HCT116 (cell line): ENCODE results near the gene SOHLH2. TPM values are rescaled to one million over a fixed set of nuclear protein-coding genes. Genes with fewer than 3 reads are reported as not detected.

Experiments used
- ATAC-seq: fragments of 200-7000 bp; cut with Tn5 transposase; 2 replicates; pipeline ENCODE4 v1.9.1; 2020; ENCODE audit warnings: mild to moderate bottlenecking, moderate library complexity
- BruUV-seq: library from RNA; stranded (reverse); fragments of 400-500 nt; replicated peaks from 2 replicates; lab custom pipeline; 2021; lab: Mats Ljungman, UMichigan
- CTCF ChIA-PET: fragments of 300-600 bp; sonication (Branson Sonifier 250); formaldehyde crosslinking; loops from one replicate; lab custom pipeline; 2021; ENCODE audit warnings: antibody characterized with exemption; lab: Charles Lee
- POLR2A ChIA-PET: fragments of 300-600, 350-600 bp; sonication (Branson Sonifier 250); formaldehyde crosslinking; loops from one replicate; lab custom pipeline; 2021; ENCODE audit warnings: antibody characterized with exemption; lab: Charles Lee
- RAD21 ChIA-PET, 2 experiments: fragments of 300-600 bp; sonication (Branson Sonifier 250); formaldehyde crosslinking; loops; one replicate each; lab custom pipeline; 2023; ENCODE audit warnings: low total read pairs in 2 of 2; ENCODE audit not compliant: uncharacterized antibody in 2 of 2, unreplicated experiment in 2 of 2, low non-redundant PET in 1 of 2; lab: Charles Lee
- DNase-seq: peaks from one replicate; pipeline ENCODE4 v3.0.0-alpha.2; 2010; ENCODE audit warnings: low read depth, low spot score
- H2AFZ ChIP-seq: fragments of 200-600 bp; shearing (Covaris generic), sonication (generic); 2 replicates; pipeline ENCODE4 v1.6.1; 2017; ENCODE audit warnings: low read depth, mixed run types, mixed read lengths, antibody characterized with exemption, low read length; ENCODE audit not compliant: poor library complexity, severe bottlenecking
- H3K27ac ChIP-seq: 2 replicates; pipeline ENCODE4 v1.5.1; 2012; ENCODE audit warnings: low read depth, low read length
- H3K27me3 ChIP-seq: fragments of 200-600 bp; sonication (generic); 2 replicates; pipeline ENCODE4 v1.6.1; 2016; ENCODE audit warnings: mixed run types, low read length, mixed read lengths; ENCODE audit not compliant: insufficient read depth
- H3K36me3 ChIP-seq, 2 experiments: fragments of 200-500 bp in 1 of 2; fragments of 200-600 bp in 1 of 2; sonication (Bioruptor generic) in 1 of 2; sonication (generic) in 1 of 2; 2 replicates each; pipeline versions ENCODE4 v1.5.1 to v1.6.1; 2014 to 2016; ENCODE audit warnings: low read length in 2 of 2, inconsistent platforms in 1 of 2, mixed read lengths in 1 of 2, mixed run types in 1 of 2; ENCODE audit not compliant: insufficient read depth in 2 of 2, control insufficient read depth in 1 of 2
- H3K4me1 ChIP-seq, 2 experiments: fragments of 200-600 bp in 1 of 2; sonication (generic) in 1 of 2; 2 replicates each; pipeline versions ENCODE4 v1.5.1 to v1.6.1; 2012 to 2017; ENCODE audit warnings: low read length in 2 of 2, inconsistent platforms in 1 of 2, mild to moderate bottlenecking in 1 of 2, mixed read lengths in 1 of 2, mixed run types in 1 of 2, moderate library complexity in 1 of 2; ENCODE audit not compliant: insufficient read depth in 2 of 2, control insufficient read depth in 1 of 2
- H3K4me2 ChIP-seq: fragments of 200-600 bp; sonication (generic); 2 replicates; pipeline ENCODE4 v1.6.1; 2017; ENCODE audit warnings: mixed run types, low read length, mixed read lengths
- H3K4me3 ChIP-seq, 2 experiments: fragments of 200-600 bp in 1 of 2; sonication (generic) in 1 of 2; replicated peaks in 1 of 2; 2 replicates each; pipeline ENCODE4 v1.5.1; 2011 to 2016; ENCODE audit warnings: low read length in 2 of 2, control low read depth in 1 of 2, low read depth in 1 of 2, mild to moderate bottlenecking in 1 of 2, mixed read lengths in 1 of 2, mixed run types in 1 of 2
- H3K79me2 ChIP-seq: fragments of 200-600 bp; sonication (generic); 2 replicates; pipeline ENCODE4 v1.6.1; 2017; ENCODE audit warnings: mild to moderate bottlenecking, mixed run types, low read length, moderate library complexity, mixed read lengths; ENCODE audit not compliant: insufficient read depth
- H3K9ac ChIP-seq: fragments of 200-600 bp; sonication (generic); 2 replicates; pipeline ENCODE4 v1.6.1; 2016; ENCODE audit warnings: low read length, mixed read lengths
- H3K9me2 ChIP-seq: fragments of 200-600 bp; sonication (generic), shearing (Covaris generic); 2 replicates; pipeline ENCODE4 v1.6.1; 2017; ENCODE audit warnings: mixed run types, mild to moderate bottlenecking, moderate library complexity; ENCODE audit not compliant: insufficient read depth
- H3K9me3 ChIP-seq, 2 experiments: fragments of 200-500 bp in 1 of 2; fragments of 200-600 bp in 1 of 2; sonication (Bioruptor generic) in 1 of 2; sonication (generic) in 1 of 2; 2 replicates each; pipeline ENCODE4 v1.6.1; 2014 to 2017; ENCODE audit warnings: low read length in 2 of 2, mixed read lengths in 2 of 2, inconsistent platforms in 1 of 2, low read depth in 1 of 2, mild to moderate bottlenecking in 1 of 2, mixed run types in 1 of 2, moderate library complexity in 1 of 2; ENCODE audit not compliant: control insufficient read depth in 1 of 2, insufficient read depth in 1 of 2
- H4K20me1 ChIP-seq: fragments of 200-600 bp; sonication (generic), shearing (Covaris generic); 2 replicates; pipeline ENCODE4 v1.6.1; 2017; ENCODE audit warnings: mixed run types, mild to moderate bottlenecking, moderate library complexity; ENCODE audit not compliant: insufficient read depth
- ATF3 ChIP-seq: IDR thresholded peaks from 2 replicates; pipeline ENCODE4 v1.6.1; 2012
- CBX3 ChIP-seq: IDR thresholded peaks from 2 replicates; pipeline ENCODE4 v1.6.1; 2012; ENCODE audit warnings: low read depth
- CEBPB ChIP-seq: IDR thresholded peaks from 2 replicates; pipeline ENCODE4 v1.6.1; 2012; ENCODE audit warnings: low read depth
- EGR1 ChIP-seq: IDR thresholded peaks from 2 replicates; pipeline ENCODE4 v1.6.1; 2012; ENCODE audit warnings: low read depth
- ELF1 ChIP-seq: IDR thresholded peaks from 2 replicates; pipeline ENCODE4 v1.6.1; 2012; ENCODE audit warnings: low read depth, borderline replicate concordance
- JUND ChIP-seq: IDR thresholded peaks from 2 replicates; pipeline ENCODE4 v1.6.1; 2012
- POLR2A ChIP-seq: IDR thresholded peaks from 2 replicates; pipeline ENCODE4 v1.7.0; 2011; ENCODE audit warnings: borderline replicate concordance; ENCODE audit not compliant: insufficient read depth, insufficient read length; ENCODE audit errors: extremely low read depth
- RAD21 ChIP-seq: IDR thresholded peaks from 2 replicates; pipeline ENCODE4 v1.6.1; 2012; ENCODE audit warnings: low read depth, mild to moderate bottlenecking
- SIN3A ChIP-seq: IDR thresholded peaks from 2 replicates; pipeline ENCODE4 v1.6.1; 2012; ENCODE audit warnings: low read depth
- SP1 ChIP-seq: IDR thresholded peaks from 2 replicates; pipeline ENCODE4 v1.6.1; 2012; ENCODE audit warnings: low read depth
- SRF ChIP-seq: IDR thresholded peaks from 2 replicates; pipeline ENCODE4 v1.6.1; 2012; ENCODE audit warnings: low read depth
- TCF7L2 ChIP-seq: IDR thresholded peaks from 2 replicates; pipeline ENCODE4 v1.7.0; 2011; ENCODE audit warnings: borderline replicate concordance, inconsistent platforms; ENCODE audit not compliant: insufficient read depth, insufficient read length; ENCODE audit errors: extremely low read depth
- YY1 ChIP-seq: IDR thresholded peaks from 2 replicates; pipeline ENCODE4 v1.6.1; 2011; ENCODE audit warnings: low read length, low read depth, moderate library complexity, mild to moderate bottlenecking; ENCODE audit not compliant: insufficient replicate concordance; ENCODE audit errors: extremely low read depth
- ZBTB33 ChIP-seq: IDR thresholded peaks from 2 replicates; pipeline ENCODE4 v1.6.1; 2011; ENCODE audit warnings: mild to moderate bottlenecking, low read length, moderate library complexity; ENCODE audit not compliant: insufficient replicate concordance; ENCODE audit errors: extremely low read depth
- intact Hi-C: fragments of 100-400 bp; cut with micrococcal nuclease; formaldehyde crosslinking; loops from 2 replicates; pipeline ENCODE4 v1.10.0; 2022
- total RNA-seq: library from RNA; stranded (reverse); gene quantifications from one replicate; pipeline ENCODE4 v1.2.1, GENCODE V29; 2021; ENCODE audit not compliant: unreplicated experiment
- TF ChIP-seq, protein P1 (sequence below): IDR thresholded peaks from 2 replicates; pipeline ENCODE4 v1.6.1; 2012
- TF ChIP-seq, protein P2 (sequence below), 3 experiments: fragments of 200-600 bp in 1 of 3; sonication (generic) in 1 of 3; IDR thresholded peaks in 2 of 3; conservative IDR thresholded peaks in 1 of 3; 2 replicates each; pipeline ENCODE4 v1.5.1; 2012 to 2017; ENCODE audit warnings: low read depth in 2 of 3, low read length in 2 of 3, antibody characterized with exemption in 1 of 3, borderline replicate concordance in 1 of 3, control low read depth in 1 of 3, mild to moderate bottlenecking in 1 of 3, mixed read lengths in 1 of 3, mixed run types in 1 of 3, moderate library complexity in 1 of 3; ENCODE audit not compliant: insufficient read depth in 1 of 3

SOHLH2 gene
- total RNA-seq, 1 experiment from 2014 or later, result not detected

GRCh38 chr13:36210738-36211137, 3.6 kb downstream of the SOHLH2 start:
- no TSS peak for BruUV-seq
- H3K9me3 ChIP-seq, result peaks cover 0 to 17% of the 10 kb centered on the region in 2 experiments; a peak in 3 of 4 replicates
- H3K4me3 ChIP-seq, result no peak overlapping the region
- no peak overlapping the region for H3K27ac ChIP-seq
- H3K79me2 ChIP-seq, result no peaks in the 10 kb centered on the region
- DNase-seq, result no peak
- no peak overlapping the region for H2AFZ ChIP-seq
- CTCF ChIA-PET, result no interaction called here
- no peak for TF ChIP-seq TCF7L2
- no peak for TF ChIP-seq EGR1
- TF ChIP-seq ZBTB33, result no peak
- H3K4me1 ChIP-seq, result no peaks in the 10 kb centered on the region
- no peaks in the 10 kb centered on the region for H3K36me3 ChIP-seq
- H3K27me3 ChIP-seq, result no peaks in the 10 kb centered on the region
- no peak overlapping the region for H3K4me2 ChIP-seq
- POLR2A ChIA-PET, result no interaction called here
- no peaks in the 10 kb centered on the region for H3K9me2 ChIP-seq
- no peak overlapping the region for H3K9ac ChIP-seq
- RAD21 ChIA-PET, result no interaction called here
- intact Hi-C loops, result no loop called here
- H4K20me1 ChIP-seq, result no peaks in the 10 kb centered on the region
- ATAC-seq, result no peak

DNA sequence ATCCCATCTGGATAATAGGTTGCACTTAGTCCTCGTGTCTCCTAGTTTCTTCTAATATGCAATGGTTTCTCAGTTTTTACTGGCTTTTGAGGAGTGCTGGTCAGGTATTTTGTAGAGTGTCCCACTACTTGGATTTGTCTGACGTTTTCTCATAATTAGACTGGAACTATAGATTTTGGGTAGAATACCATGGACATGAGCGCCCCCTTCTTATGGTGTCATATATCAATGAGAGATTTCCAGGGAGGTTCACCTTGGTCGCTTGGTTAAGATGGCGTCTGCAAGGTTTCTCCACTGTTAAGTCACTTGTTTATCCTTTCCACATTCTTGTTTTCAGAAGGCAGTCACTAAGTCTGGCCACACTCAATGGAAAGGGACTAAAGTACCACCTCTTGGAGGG, 6.7 kb downstream of the SOHLH2 start:
- Histone ChIP-seq H3K36me3 (no peaks in the 10 kb centered on the region), H3K9me2 (no peaks in the 10 kb centered on the region), H3K27me3 (no peaks in the 10 kb centered on the region), H3K9ac (no peak overlapping the region), H3K9me3 (peaks cover 0 to 21% of the 10 kb centered on the region in 2 experiments; a peak in 2 of 4 replicates), H3K27ac (no peak overlapping the region), H3K79me2 (no peaks in the 10 kb centered on the region), H2AFZ (no peak overlapping the region), H4K20me1 (no peaks in the 10 kb centered on the region), H3K4me3 (no peak overlapping the region), H3K4me1 (no peaks in the 10 kb centered on the region), H3K4me2 (no peak overlapping the region)
- CTCF ChIA-PET, result no interaction called here
- no TSS peak for BruUV-seq
- RAD21 ChIA-PET, result no interaction called here
- ATAC-seq (no peak), DNase-seq (no peak)
- intact Hi-C loops, result no loop called here
- POLR2A ChIA-PET, result no interaction called here
- no peak for TF ChIP-seq SIN3A
- no peak for TF ChIP-seq RAD21
- no peak for TF ChIP-seq ATF3
- TF ChIP-seq, protein P1, sequence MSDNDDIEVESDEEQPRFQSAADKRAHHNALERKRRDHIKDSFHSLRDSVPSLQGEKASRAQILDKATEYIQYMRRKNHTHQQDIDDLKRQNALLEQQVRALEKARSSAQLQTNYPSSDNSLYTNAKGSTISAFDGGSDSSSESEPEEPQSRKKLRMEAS, result no peak
- TF ChIP-seq, protein P2, sequence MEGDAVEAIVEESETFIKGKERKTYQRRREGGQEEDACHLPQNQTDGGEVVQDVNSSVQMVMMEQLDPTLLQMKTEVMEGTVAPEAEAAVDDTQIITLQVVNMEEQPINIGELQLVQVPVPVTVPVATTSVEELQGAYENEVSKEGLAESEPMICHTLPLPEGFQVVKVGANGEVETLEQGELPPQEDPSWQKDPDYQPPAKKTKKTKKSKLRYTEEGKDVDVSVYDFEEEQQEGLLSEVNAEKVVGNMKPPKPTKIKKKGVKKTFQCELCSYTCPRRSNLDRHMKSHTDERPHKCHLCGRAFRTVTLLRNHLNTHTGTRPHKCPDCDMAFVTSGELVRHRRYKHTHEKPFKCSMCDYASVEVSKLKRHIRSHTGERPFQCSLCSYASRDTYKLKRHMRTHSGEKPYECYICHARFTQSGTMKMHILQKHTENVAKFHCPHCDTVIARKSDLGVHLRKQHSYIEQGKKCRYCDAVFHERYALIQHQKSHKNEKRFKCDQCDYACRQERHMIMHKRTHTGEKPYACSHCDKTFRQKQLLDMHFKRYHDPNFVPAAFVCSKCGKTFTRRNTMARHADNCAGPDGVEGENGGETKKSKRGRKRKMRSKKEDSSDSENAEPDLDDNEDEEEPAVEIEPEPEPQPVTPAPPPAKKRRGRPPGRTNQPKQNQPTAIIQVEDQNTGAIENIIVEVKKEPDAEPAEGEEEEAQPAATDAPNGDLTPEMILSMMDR (IDR thresholded peaks at IDR 0.05 in 2 of 3, conservative IDR thresholded peaks at IDR 0.05 in 1 of 3; ENCODE audit: borderline replicate concordance in 1 of 3, insufficient read depth in 1 of 3, low read depth in 2 of 3, low read length in 2 of 3), result no peak
- no peak for TF ChIP-seq POLR2A
- TF ChIP-seq CEBPB, result no peak
- no peak for TF ChIP-seq YY1
- no peak for TF ChIP-seq SRF
- no peak for TF ChIP-seq ELF1
- TF ChIP-seq CBX3, result no peak
- no peak for TF ChIP-seq SP1
- no peak for TF ChIP-seq JUND
